KBM-7 (cell line): ENCODE measurements around the gene AQP5.
"Not testable (repeated sequence)": the region's sequence is repeated elsewhere in the genome, so short reads cannot be mapped to it uniquely, and the experiment has no call there.

Source experiments
- DNase-seq: peaks from one replicate; pipeline ENCODE4 v3.0.0-alpha.2; 2015
- in situ Hi-C: fragments of 300-500 bp; cut with MboI; formaldehyde crosslinking; loops from 2 replicates; pipeline ENCODE4 v1.14.3; 2020; ENCODE audit warnings: low sequenced_read_pairs, low pct_unique_long_range_greater_than_20kb, mixed read lengths

AQP5 gene

GRCh38 chr12:49973361-49973830, 11.7 kb downstream of the AQP5 start:
- in situ Hi-C loops, result loop anchor here (10.0 kb wide), 1 partner anchor 91 kb away; no protein-coding TSS in a partner anchor
- DNase-seq, result no peak

GRCh38 chr12:49974231-49974675, 12.6 kb downstream of the AQP5 start:
- in situ Hi-C loops, result loop anchor here (10.0 kb wide), 1 partner anchor 91 kb away; no protein-coding TSS in a partner anchor
- no peak for DNase-seq

GRCh38 chr12:49974677-49975317, 13.1 kb downstream of the AQP5 start:
- in situ Hi-C loops, result loop anchor here (10.0 kb wide), 1 partner anchor 90 kb away; no protein-coding TSS in a partner anchor
- no peak for DNase-seq

- in situ Hi-C loops, result loop anchor here (10.0 kb wide), 1 partner anchor 89 kb away; no protein-coding TSS in a partner anchor
- no peak for DNase-seq
These were observed 13.7 kb downstream of the AQP5 start for GRCh38 chr12:49975318-49975761.

- DNase-seq, result no peak
- in situ Hi-C loops, result loop anchor here (10.0 kb wide), 1 partner anchor 88 kb away; no protein-coding TSS in a partner anchor
These were observed 14.9 kb downstream of the AQP5 start for GRCh38 chr12:49976557-49976956.

GRCh38 chr12:49978125-49978524, 16.5 kb downstream of the AQP5 start:
- no peak for DNase-seq
- in situ Hi-C loops, result loop anchor here (10.0 kb wide), 1 partner anchor 87 kb away; no protein-coding TSS in a partner anchor

- in situ Hi-C loops, result loop anchor here (10.0 kb wide), 1 partner anchor 86 kb away; no protein-coding TSS in a partner anchor
- DNase-seq, result no peak
These were observed 17.4 kb downstream of the AQP5 start for GRCh38 chr12:49979016-49979586.

- in situ Hi-C loops, result loop anchor here (10.0 kb wide), 1 partner anchor 85 kb away; no protein-coding TSS in a partner anchor
- DNase-seq, result no peak
These were observed 18.1 kb downstream of the AQP5 start for GRCh38 chr12:49979791-49980190.

- DNase-seq, result no peak
- in situ Hi-C loops, result no loop called here
These were observed 19.1 kb downstream of the AQP5 start for GRCh38 chr12:49980501-49981349.

- peak; percentile 74 for DNase-seq
- in situ Hi-C loops, result no loop called here
These were observed 20.8 kb downstream of the AQP5 start for GRCh38 chr12:49982246-49983087.

- in situ Hi-C loops, result no loop called here
- no peak for DNase-seq
These were observed 22.2 kb downstream of the AQP5 start for GRCh38 chr12:49983892-49984291.

GRCh38 chr12:49984476-49985359, 23.0 kb downstream of the AQP5 start:
- in situ Hi-C loops, result no loop called here

GRCh38 chr12:49985981-49986380, 24.3 kb downstream of the AQP5 start:
- in situ Hi-C loops, result no loop called here

More at GRCh38 chr12:49984476-49985359, 23.0 kb downstream of the AQP5 start:
- no peak for DNase-seq

GRCh38 chr12:49986476-49986875, 24.8 kb downstream of the AQP5 start:
- in situ Hi-C loops, DNase-seq: not testable (repeated sequence)

More at GRCh38 chr12:49985981-49986380, 24.3 kb downstream of the AQP5 start:
- DNase-seq, result no peak

GRCh38 chr12:49987625-49988303, 26.1 kb downstream of the AQP5 start:
- DNase-seq, result peak; percentile 26
- in situ Hi-C loops, result no loop called here

GRCh38 chr12:49989400-49989799, 27.7 kb downstream of the AQP5 start:
- DNase-seq, in situ Hi-C loops: not testable (repeated sequence)

GRCh38 chr12:49990273-49990672, 28.6 kb downstream of the AQP5 start:
- no peak for DNase-seq
- in situ Hi-C loops, result no loop called here
